Mononuclear cell (primary cell): ENCODE data around the gene OPRL1. TPM values are rescaled to one million over a fixed set of nuclear protein-coding genes. Genes with fewer than 3 reads are reported as not detected.

Source experiments
- H3K27me3 ChIP-seq: 2 replicates; pipeline ENCODE4 v1.6.0; 2011; ENCODE audit warnings: low read length, control low read depth; ENCODE audit not compliant: insufficient read depth
- H3K4me1 ChIP-seq: 2 replicates; pipeline ENCODE4 v1.5.1; 2011; ENCODE audit warnings: mild to moderate bottlenecking, low read length, control low read depth; ENCODE audit not compliant: insufficient read depth
- H3K4me3 ChIP-seq: 2 replicates; pipeline ENCODE4 v1.5.1; 2011; ENCODE audit warnings: mild to moderate bottlenecking, low read length, moderate library complexity
- H3K9me3 ChIP-seq: 2 replicates; pipeline ENCODE4 v1.5.1; 2011; ENCODE audit warnings: low read depth, mild to moderate bottlenecking, control low read depth, low read length
- total RNA-seq: library from RNA; depleted of rRNA; stranded (reverse); fragments of >200 nt; gene quantifications from one replicate; pipeline ENCODE4 v1.2.3, GENCODE V29; 2012

Gene OPRL1
- total RNA-seq, 1 donor, result 1.3 TPM

DNA sequence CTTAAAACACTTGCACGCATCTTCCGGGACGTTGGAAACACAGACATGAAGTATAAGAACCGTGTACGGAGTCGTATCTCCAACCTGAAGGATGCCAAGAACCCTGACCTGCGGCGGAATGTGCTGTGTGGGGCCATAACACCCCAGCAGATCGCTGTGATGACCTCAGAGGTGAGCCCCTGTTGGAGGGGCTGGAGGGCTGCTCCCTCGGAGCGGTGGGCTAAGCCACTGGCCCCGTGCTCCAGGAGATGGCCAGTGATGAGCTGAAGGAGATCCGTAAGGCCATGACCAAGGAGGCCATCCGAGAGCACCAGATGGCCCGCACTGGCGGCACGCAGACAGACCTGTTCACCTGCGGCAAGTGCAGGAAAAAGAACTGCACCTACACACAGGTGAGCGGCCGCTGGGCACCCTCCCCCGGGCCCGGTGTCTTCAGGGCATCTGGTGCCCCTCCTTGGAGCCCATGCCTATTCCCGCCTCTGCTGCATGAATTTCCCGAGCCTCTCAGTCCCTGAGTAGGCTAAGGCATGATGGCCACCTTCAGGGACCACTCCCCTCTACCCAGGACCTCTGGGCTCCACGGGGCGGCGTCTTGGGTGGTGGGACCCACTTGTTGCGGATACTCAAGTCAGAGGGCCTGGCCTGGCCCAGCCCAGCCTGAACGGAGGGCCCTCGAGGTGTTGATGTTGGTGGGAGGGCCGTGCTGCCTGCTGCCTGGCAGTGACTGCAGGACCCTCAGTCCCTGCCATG lies 9.5 kb upstream of the OPRL1 start:
- Histone ChIP-seq H3K4me3 (no peak overlapping the region), H3K4me1 (peaks cover 39% of the 10 kb centered on the region), H3K9me3 (no peaks in the 10 kb centered on the region), H3K27me3 (no peaks in the 10 kb centered on the region)

- Histone ChIP-seq H3K4me3 (no peak overlapping the region), H3K4me1 (peaks cover 39% of the 10 kb centered on the region), H3K27me3 (no peaks in the 10 kb centered on the region), H3K9me3 (no peaks in the 10 kb centered on the region)
These were observed 8.2 kb upstream of the OPRL1 start for GRCh38 chr20:64071341-64072332.

DNA sequence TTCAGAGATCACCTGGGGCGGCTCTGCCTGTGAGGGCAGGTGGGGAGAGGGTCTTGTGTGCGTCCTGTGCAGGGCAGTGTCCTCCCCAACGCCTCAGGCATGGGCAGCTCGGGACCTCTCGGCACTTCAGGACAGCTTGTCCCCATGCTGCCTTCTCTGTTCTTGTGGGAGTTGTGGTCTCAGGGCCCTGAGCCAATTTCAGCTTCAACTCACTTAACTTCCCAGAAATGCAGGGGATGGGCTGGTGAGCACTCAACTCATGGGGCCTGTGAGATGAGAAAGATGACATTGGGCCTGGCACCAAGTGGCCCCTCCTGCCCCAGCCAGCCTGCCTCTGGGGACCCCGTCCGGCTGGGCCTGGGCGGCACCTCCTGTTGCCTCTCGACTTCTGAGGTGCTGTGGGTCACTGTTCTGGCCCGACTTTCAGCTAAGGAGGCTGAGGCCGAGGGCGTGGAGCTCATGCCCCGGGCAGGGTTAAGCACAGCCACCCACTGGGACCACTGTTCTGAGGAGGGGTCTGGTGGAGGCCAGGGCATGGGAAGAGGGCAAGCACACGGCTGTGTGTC lies 7.3 kb upstream of the OPRL1 start:
- Histone ChIP-seq H3K9me3 (no peaks in the 10 kb centered on the region), H3K4me1 (peaks cover 41% of the 10 kb centered on the region), H3K4me3 (no peak overlapping the region), H3K27me3 (no peaks in the 10 kb centered on the region)

- no peaks in the 10 kb centered on the region for H3K9me3 ChIP-seq
- H3K4me1 ChIP-seq, result peaks cover 42% of the 10 kb centered on the region
- H3K4me3 ChIP-seq, result no peak overlapping the region
- H3K27me3 ChIP-seq, result no peaks in the 10 kb centered on the region
These were observed 6.3 kb upstream of the OPRL1 start for GRCh38 chr20:64073476-64074183.

GRCh38 chr20:64074184-64074789 lies 5.6 kb upstream of the OPRL1 start:
- Histone ChIP-seq H3K27me3 (no peaks in the 10 kb centered on the region), H3K4me3 (no peak overlapping the region), H3K4me1 (peaks cover 39% of the 10 kb centered on the region), H3K9me3 (no peaks in the 10 kb centered on the region)

DNA sequence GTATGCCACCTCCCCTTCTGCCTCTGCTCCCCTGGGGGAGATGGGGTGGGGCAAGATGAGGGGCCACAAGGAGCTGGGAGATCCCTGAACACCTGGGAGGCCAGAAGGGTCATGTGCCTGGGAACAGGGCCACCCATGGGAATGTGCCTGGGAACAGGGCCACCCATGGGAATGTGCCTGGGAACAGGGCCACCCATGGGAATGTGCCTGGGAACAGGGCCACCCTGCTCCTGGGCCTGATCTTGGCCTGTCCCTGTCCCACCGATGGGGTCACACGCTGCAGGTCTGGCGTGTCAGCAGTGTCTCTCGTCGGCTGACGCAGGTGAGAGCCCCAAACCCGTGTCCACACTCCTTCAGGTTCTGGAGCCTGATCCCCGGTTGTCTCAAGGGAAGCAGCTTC lies 4.9 kb upstream of the OPRL1 start:
- H3K4me3 ChIP-seq, result no peak overlapping the region
- H3K9me3 ChIP-seq, result no peaks in the 10 kb centered on the region
- H3K27me3 ChIP-seq, result no peaks in the 10 kb centered on the region
- H3K4me1 ChIP-seq, result peaks cover 32% of the 10 kb centered on the region

- H3K4me1 ChIP-seq, result peaks cover 32% of the 10 kb centered on the region
- H3K4me3 ChIP-seq, result no peak overlapping the region
- H3K27me3 ChIP-seq, result no peaks in the 10 kb centered on the region
- no peaks in the 10 kb centered on the region for H3K9me3 ChIP-seq
These were observed 4.3 kb upstream of the OPRL1 start for GRCh38 chr20:64075556-64075955.

GRCh38 chr20:64076061-64076997 lies 3.6 kb upstream of the OPRL1 start:
- Histone ChIP-seq H3K27me3 (no peaks in the 10 kb centered on the region), H3K4me1 (peaks cover 39% of the 10 kb centered on the region), H3K9me3 (no peaks in the 10 kb centered on the region), H3K4me3 (peak overlapping the region; percentile 95)

- Histone ChIP-seq H3K27me3 (no peaks in the 10 kb centered on the region), H3K4me3 (peak overlapping the region; percentile 95), H3K9me3 (no peaks in the 10 kb centered on the region), H3K4me1 (peaks cover 47% of the 10 kb centered on the region)
These were observed 2.8 kb upstream of the OPRL1 start for GRCh38 chr20:64077094-64077493.

DNA sequence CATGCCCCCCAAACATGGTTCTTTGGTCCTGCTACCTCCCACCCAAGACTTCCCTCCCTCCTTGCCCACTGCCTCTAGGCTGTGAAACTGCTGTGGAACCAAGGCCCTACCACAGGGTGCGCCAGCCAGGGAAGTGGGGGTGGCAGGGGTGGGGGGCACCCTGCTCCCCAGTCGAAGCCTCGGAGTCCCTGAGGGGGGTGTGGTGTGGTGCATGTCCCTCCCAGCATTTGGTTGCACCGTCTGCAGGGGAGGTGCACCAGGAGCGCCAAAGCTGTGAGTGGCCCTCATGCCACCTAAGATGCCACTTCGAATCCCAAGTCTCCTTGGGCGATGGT lies 2.4 kb upstream of the OPRL1 start:
- peaks cover 51% of the 10 kb centered on the region for H3K4me1 ChIP-seq
- H3K27me3 ChIP-seq, result no peaks in the 10 kb centered on the region
- peak overlapping the region; percentile 95 for H3K4me3 ChIP-seq
- H3K9me3 ChIP-seq, result no peaks in the 10 kb centered on the region

DNA sequence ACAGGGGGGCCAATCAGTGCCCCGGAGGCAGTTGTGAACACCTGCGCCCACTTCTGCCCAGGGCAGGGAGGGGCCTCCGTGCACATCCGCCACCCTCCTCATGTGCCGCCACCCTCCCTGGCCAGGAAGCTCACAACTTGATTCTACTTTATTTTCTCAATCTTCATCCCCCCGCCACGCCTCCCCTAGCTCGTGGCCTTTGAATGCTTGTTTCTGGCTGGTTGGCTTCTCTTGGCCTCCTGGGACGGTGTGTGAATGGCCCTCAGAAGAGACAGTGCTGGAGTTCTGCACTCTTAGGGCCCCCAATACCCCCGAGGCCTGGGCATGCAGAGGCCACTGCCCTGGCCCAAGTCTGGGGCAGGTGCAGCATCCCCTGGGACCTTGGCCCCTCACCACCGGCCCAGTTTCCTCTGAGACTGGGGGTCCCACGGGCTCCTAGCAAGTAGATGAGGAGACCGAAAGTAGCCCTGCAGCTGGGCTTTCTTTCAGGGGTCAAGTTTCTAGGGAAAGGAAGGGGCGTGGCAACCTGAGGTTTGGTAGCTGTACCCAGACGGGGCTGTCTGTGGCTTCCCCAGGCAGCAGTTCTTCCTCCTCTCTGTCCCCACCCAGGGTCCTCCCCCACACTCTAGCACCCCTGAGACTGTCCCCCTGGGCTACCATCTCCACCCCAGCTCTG lies 1.9 kb upstream of the OPRL1 start:
- Histone ChIP-seq H3K4me3 (peak overlapping the region; percentile 95), H3K27me3 (no peaks in the 10 kb centered on the region), H3K4me1 (peaks cover 56% of the 10 kb centered on the region), H3K9me3 (no peaks in the 10 kb centered on the region)

- H3K9me3 ChIP-seq, result no peaks in the 10 kb centered on the region
- H3K4me1 ChIP-seq, result peaks cover 63% of the 10 kb centered on the region
- peak overlapping the region; percentile 95 for H3K4me3 ChIP-seq
- no peaks in the 10 kb centered on the region for H3K27me3 ChIP-seq
These were observed 979 bp upstream of the OPRL1 start for GRCh38 chr20:64078934-64079272.

GRCh38 chr20:64079273-64080012 lies 439 bp upstream of the OPRL1 start, which contains the start of gene RGS19:
Gene RGS19, minus strand, starts transcription at chr20:64079518. Its CDS starts 2,632 bp downstream, at chr20:64076886.
- H3K27me3 ChIP-seq, result peaks cover 4% of the 10 kb centered on the region
- no peaks in the 10 kb centered on the region for H3K9me3 ChIP-seq
- H3K4me1 ChIP-seq, result peaks cover 68% of the 10 kb centered on the region
- H3K4me3 ChIP-seq, result peak within 1 kb of the TSS; percentile 95
